ENCODE data around the gene RIMBP3C.
"Not testable (repeated sequence)": the region's sequence is repeated elsewhere in the genome, so short reads cannot be mapped to it uniquely, and the experiment has no call there.

The RIMBP3C gene, protein sequence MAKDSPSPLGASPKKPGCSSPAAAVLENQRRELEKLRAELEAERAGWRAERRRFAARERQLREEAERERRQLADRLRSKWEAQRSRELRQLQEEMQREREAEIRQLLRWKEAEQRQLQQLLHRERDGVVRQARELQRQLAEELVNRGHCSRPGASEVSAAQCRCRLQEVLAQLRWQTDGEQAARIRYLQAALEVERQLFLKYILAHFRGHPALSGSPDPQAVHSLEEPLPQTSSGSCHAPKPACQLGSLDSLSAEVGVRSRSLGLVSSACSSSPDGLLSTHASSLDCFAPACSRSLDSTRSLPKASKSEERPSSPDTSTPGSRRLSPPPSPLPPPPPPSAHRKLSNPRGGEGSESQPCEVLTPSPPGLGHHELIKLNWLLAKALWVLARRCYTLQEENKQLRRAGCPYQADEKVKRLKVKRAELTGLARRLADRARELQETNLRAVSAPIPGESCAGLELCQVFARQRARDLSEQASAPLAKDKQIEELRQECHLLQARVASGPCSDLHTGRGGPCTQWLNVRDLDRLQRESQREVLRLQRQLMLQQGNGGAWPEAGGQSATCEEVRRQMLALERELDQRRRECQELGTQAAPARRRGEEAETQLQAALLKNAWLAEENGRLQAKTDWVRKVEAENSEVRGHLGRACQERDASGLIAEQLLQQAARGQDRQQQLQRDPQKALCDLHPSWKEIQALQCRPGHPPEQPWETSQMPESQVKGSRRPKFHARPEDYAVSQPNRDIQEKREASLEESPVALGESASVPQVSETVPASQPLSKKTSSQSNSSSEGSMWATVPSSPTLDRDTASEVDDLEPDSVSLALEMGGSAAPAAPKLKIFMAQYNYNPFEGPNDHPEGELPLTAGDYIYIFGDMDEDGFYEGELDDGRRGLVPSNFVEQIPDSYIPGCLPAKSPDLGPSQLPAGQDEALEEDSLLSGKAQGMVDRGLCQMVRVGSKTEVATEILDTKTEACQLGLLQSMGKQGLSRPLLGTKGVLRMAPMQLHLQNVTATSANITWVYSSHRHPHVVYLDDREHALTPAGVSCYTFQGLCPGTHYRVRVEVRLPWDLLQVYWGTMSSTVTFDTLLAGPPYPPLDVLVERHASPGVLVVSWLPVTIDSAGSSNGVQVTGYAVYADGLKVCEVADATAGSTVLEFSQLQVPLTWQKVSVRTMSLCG (N-terminal part only)

GRCh38 chr22:21551361-21551760 is at the start of gene RIMBP3C:
Gene RIMBP3C (minus strand): TSS chr22:21551461. CDS start chr22:21550976, 485 bp downstream.
- DNase-seq, result not testable (repeated sequence)

GRCh38 chr22:21599053-21599893 is 48.0 kb upstream of the RIMBP3C start:
- no peak for DNase-seq

- DNase-seq, result no peak
Measured at GRCh38 chr22:21598302-21598701, 47.0 kb upstream of the RIMBP3C start.

GRCh38 chr22:21596356-21597135 is 45.3 kb upstream of the RIMBP3C start:
- not testable (repeated sequence) for DNase-seq

- no peak for DNase-seq
Measured at GRCh38 chr22:21594865-21595452, 43.7 kb upstream of the RIMBP3C start.

GRCh38 chr22:21593406-21594232 is 42.4 kb upstream of the RIMBP3C start:
- no peak for DNase-seq

DNA sequence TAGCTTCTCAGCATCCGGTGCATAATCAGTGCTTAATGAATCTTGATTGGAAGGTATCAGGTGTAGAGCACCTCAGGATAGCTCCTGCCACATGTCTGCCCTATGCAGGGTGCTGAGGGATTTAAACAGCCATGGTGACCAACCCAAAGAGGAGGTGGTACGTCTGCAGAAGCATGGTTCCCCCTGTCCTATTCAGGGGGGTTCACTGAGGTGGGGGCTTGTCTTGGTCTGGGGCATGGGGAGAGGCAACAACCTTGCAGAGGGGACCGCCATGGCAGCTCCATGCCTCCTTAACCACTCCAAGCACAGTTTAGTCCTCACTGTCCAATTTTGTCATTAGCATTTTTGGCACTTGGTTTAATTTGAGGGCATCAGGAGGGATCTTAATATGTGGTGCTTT is 41.2 kb upstream of the RIMBP3C start:
- no peak for DNase-seq

- no peak for DNase-seq
Measured at GRCh38 chr22:21591695-21592094, 40.4 kb upstream of the RIMBP3C start.

- DNase-seq, result no peak
Measured at GRCh38 chr22:21590809-21591641, 39.8 kb upstream of the RIMBP3C start.

- no peak for DNase-seq
Measured at GRCh38 chr22:21589396-21589795, 38.1 kb upstream of the RIMBP3C start.

DNA sequence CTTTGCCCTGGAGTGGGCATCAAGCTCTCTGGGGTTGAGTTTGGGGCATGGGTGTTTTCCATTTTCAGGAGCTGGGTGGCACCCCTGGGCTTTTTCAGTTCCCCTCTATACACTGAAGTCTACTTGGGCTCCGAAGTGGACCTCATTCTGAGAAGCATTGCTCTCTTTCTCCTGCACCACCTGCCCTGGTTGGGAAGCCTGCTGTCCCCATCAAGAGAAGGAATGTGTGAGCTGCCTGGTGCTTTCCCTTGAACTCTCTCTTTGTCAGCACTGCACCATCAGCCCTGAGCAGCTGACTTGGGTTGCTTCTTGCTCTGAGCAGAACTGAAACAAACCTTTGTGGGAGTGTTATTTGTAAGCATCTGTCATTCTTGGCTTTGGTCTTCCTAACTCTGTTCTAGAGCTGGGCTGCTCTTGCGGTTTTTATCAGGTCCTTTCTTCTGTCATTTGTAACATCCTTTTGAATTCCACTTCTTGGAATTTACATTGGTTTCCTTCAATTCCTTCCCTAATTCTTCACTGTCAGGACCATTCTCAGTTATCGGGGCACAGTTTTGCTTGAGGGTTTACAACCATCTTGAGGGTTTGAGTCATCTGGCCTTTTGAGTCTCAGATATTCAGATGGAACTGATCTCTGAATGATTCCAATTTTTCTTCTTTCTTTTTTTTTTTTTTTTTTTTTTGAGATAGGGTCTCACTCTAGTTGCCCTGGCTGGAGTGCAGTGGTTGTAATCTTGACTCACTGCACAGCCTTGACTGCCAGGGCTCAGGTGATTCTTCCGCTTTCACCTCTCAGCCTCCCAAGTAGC is 36.7 kb upstream of the RIMBP3C start:
- no peak for DNase-seq

GRCh38 chr22:21585389-21585788 is 34.1 kb upstream of the RIMBP3C start:
- DNase-seq, result no peak

GRCh38 chr22:21582801-21583740 is 31.8 kb upstream of the RIMBP3C start:
- DNase-seq, result no peak

DNA sequence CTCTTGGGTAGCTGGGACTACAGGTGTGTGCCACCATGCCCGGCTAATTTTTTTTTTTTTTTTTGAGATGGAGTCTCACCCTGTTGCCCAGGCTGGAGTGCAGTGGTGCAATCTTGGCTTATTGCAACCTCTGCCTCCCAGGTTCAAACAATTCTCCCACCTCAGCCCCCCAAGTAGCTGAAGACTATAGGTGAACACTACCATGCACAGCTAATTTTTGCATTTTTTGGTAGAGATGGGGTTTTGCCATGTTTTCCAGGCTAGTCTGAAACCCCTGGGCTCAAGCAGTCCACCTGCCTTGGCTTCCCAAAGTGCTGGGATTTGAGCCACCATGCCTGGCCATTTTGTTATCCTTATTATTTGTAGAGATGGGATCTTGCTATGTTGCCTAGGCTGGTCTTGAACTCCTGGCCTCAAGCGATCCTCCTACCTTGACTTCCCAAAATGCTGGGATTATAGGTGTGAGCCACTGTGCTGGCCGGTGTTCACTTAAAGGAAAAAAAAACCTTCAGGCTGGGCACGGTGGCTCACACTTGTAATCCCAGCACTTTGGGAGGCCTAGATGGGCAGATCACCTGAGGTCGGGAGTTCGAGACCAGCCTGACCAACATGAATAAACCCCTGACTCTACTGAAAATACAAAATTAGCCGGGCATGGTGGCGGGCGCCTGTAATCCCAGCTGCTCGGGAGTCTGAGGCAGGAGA is 29.9 kb upstream of the RIMBP3C start:
- not testable (repeated sequence) for DNase-seq

DNA sequence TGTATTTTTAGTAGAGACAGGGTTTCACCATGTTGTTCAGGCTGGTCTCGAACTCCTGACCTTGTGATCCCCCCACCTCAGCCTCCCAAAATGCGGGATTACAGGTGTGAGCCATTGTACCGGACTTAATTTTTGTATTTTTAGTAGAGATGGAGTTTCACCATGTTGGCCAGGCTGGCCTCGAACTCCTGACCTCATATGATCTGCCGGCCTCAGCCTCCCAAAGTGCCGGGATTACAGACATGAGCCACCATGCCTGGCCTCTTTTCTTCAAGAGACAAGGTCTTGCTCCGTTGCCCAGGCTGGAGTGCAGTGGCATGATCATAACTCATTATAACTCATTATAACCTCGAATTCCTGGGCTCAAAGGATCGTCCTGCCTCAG is 29.4 kb upstream of the RIMBP3C start:
- DNase-seq, result not testable (repeated sequence)

GRCh38 chr22:21579474-21579851 is 28.2 kb upstream of the RIMBP3C start:
- DNase-seq, result no peak

Measured in DMS153 (cell line).